ENCODE measurements around the gene CDKN1B.

- TF ChIP-seq CTCF (IDR thresholded peaks at IDR 0.05; ENCODE audit: low read depth, low read length), result no peak
- TF ChIP-seq POLR2A (IDR thresholded peaks at IDR 0.05; ENCODE audit: extremely low read depth, insufficient read length), result no peak
Measured at GRCh38 chr12:12757121-12757520, 40.0 kb downstream of the CDKN1B start.
